K562 (cell line): ENCODE measurements around the gene TCF25. TPM values are rescaled to one million over a fixed set of nuclear protein-coding genes. Genes with fewer than 3 reads are reported as not detected.
A peak's percentile ranks its signal among the peaks of the same experiment; 100 is the strongest.

Experiments
- ATAC-seq: fragments of 200-7000 bp; cut with Tn5 transposase; 3 replicates; pipeline ENCODE4 v1.9.1; 2020; ENCODE audit warnings: moderate library complexity
- BruUV-seq: library from RNA; stranded (reverse); fragments of 400-500 nt; replicated peaks from 2 replicates; lab custom pipeline; 2021; lab: Mats Ljungman, UMichigan
- CTCF ChIA-PET: fragments of 300-600 bp; formaldehyde crosslinking; extraction: SDS; loops from one replicate; lab custom pipeline; 2021; ENCODE audit warnings: low intra/inter-chr PET ratio; lab: Yijun Ruan, JAX
- POLR2A ChIA-PET: fragments of 300-600, 350-650 bp; sonication (Branson Sonifier 250); formaldehyde crosslinking; extraction: SDS; loops from one replicate; lab custom pipeline; 2021; ENCODE audit warnings: antibody characterized with exemption, inconsistent platforms; lab: Yijun Ruan, JAX
- DNase-seq, 4 experiments: peaks; one replicate each; pipeline versions ENCODE4 v3.0.0 to v3.0.0-alpha.2; 2011 to 2018; ENCODE audit warnings: low spot score in 3 of 4, mixed read lengths in 3 of 4; ENCODE audit errors: extremely low read depth in 1 of 4
- FAIRE-seq: peaks from 2 replicates; lab custom pipeline; 2011; peaks lifted over from hg19 to GRCh38; lab: Jason Lieb, UNC
- H2AFZ ChIP-seq: 2 replicates; pipeline ENCODE4 v1.6.0; 2011; ENCODE audit warnings: low read depth, low read length, control low read depth, inconsistent platforms
- H3K27ac ChIP-seq: fragments of 200-600 bp; 3 replicates; pipeline ENCODE4 v1.8.0; 2011; ENCODE audit warnings: low read depth, mild to moderate bottlenecking, control low read depth, inconsistent platforms, low read length, moderate library complexity, mixed read lengths; ENCODE audit errors: extremely low read depth
- H3K27me3 ChIP-seq, 2 experiments: fragments of 300-600 bp in 1 of 2; 2 replicates in 1 of 2; 3 replicates in 1 of 2; pipeline versions ENCODE4 v1.6.0 to v1.8.0; 2011; ENCODE audit warnings: inconsistent platforms in 2 of 2, low read length in 2 of 2, mild to moderate bottlenecking in 1 of 2, mixed read lengths in 1 of 2, moderate library complexity in 1 of 2; ENCODE audit not compliant: control insufficient read depth in 2 of 2, insufficient read depth in 2 of 2
- H3K36me3 ChIP-seq: fragments of 300-600 bp; 3 replicates; pipeline ENCODE4 v1.8.0; 2011; ENCODE audit warnings: mild to moderate bottlenecking, low read length, inconsistent platforms; ENCODE audit not compliant: control insufficient read depth, insufficient read depth
- H3K4me1 ChIP-seq, 2 experiments: fragments of 200-600 bp in 1 of 2; replicated peaks in 1 of 2; 2 replicates in 1 of 2; 3 replicates in 1 of 2; pipeline versions ENCODE4 v1.5.1 to v1.8.0; 2011; ENCODE audit warnings: inconsistent platforms in 2 of 2, low read length in 2 of 2, mild to moderate bottlenecking in 1 of 2, mixed read lengths in 1 of 2, moderate library complexity in 1 of 2; ENCODE audit not compliant: control insufficient read depth in 2 of 2, insufficient read depth in 2 of 2
- H3K4me2 ChIP-seq: 2 replicates; pipeline ENCODE4 v1.6.1; 2011; ENCODE audit warnings: low read length, control low read depth, inconsistent platforms, mixed read lengths; ENCODE audit not compliant: insufficient read depth
- H3K4me3 ChIP-seq: fragments of 200-600 bp; sonication (generic), shearing (Covaris generic); 2 replicates; pipeline ENCODE4 v1.5.1; 2016; ENCODE audit warnings: control low read depth, inconsistent platforms
- H3K79me2 ChIP-seq: fragments of 200-600 bp; 3 replicates; pipeline ENCODE4 v1.8.0; 2011; ENCODE audit warnings: low read length, inconsistent platforms; ENCODE audit not compliant: control insufficient read depth, insufficient read depth
- H3K9ac ChIP-seq, 2 experiments: 2 replicates each; pipeline versions ENCODE4 v1.6.0 to v1.6.1; 2011; ENCODE audit warnings: low read depth in 2 of 2, low read length in 2 of 2, control low read depth in 1 of 2, inconsistent platforms in 1 of 2, mild to moderate bottlenecking in 1 of 2, mixed read lengths in 1 of 2; ENCODE audit not compliant: insufficient read depth in 1 of 2
- H3K9me1 ChIP-seq: one replicate; pipeline ENCODE4 v1.6.0; 2011; ENCODE audit warnings: inconsistent platforms, mild to moderate bottlenecking, low read length, moderate library complexity; ENCODE audit not compliant: control insufficient read depth, insufficient read depth
- H3K9me3 ChIP-seq: replicated peaks from 2 replicates; pipeline ENCODE4 v1.5.1; 2011; ENCODE audit warnings: low read depth, low read length, inconsistent platforms; ENCODE audit not compliant: control insufficient read depth, insufficient read depth
- H4K20me1 ChIP-seq: replicated peaks from 2 replicates; pipeline ENCODE4 v1.6.1; 2011; ENCODE audit warnings: low read length, inconsistent platforms, mixed read lengths; ENCODE audit not compliant: control insufficient read depth, insufficient read depth
- ATF2 ChIP-seq: sonication (generic); formaldehyde crosslinking; IDR thresholded peaks from 2 replicates; pipeline ENCODE4 v1.8.1; 2022; ENCODE audit warnings: missing genetic modification reagents
- HNRNPH1 ChIP-seq: fragments of 200-400 bp; formaldehyde crosslinking; optimal IDR thresholded peaks from 2 replicates; pipeline ENCODE3; 2017; ENCODE audit warnings: low read depth, mild to moderate bottlenecking, low read length, moderate library complexity
- POLR2G ChIP-seq: fragments of 200-400 bp; formaldehyde crosslinking; IDR thresholded peaks from 2 replicates; pipeline ENCODE4 v1.6.1; 2017; ENCODE audit warnings: low read depth, mild to moderate bottlenecking, antibody characterized with exemption, low read length, moderate library complexity
- ZNF431 ChIP-seq: sonication (generic); formaldehyde crosslinking; IDR thresholded peaks from 2 replicates; pipeline ENCODE4 v1.8.0; 2022; ENCODE audit warnings: mild to moderate bottlenecking, missing genetic modification reagents
- WGBS: fragments of 100-300 bp; shearing (Covaris generic); methylation state at CpG from one replicate; pipeline ENCODE4 v1.1.6; 2016; ENCODE audit warnings: low coverage, mixed read lengths; ENCODE audit not compliant: insufficient coverage; ENCODE audit errors: missing lambda C conversion rate; 5-methylcytosine and 5-hydroxymethylcytosine counted together
- in situ Hi-C: fragments of 300-500 bp; cut with MboI; formaldehyde crosslinking; loops from 4 replicates; pipeline ENCODE4 v1.15.0; 2018; ENCODE audit warnings: inconsistent platforms, mixed read lengths
- intact Hi-C: fragments of 100-400 bp; cut with micrococcal nuclease; formaldehyde crosslinking; loops from 2 replicates; pipeline ENCODE4 v1.14.2; 2022
- polyA plus RNA-seq, 8 experiments: library from polyadenylated mRNA; depleted of rRNA in 4 of 8; stranded (reverse) in 5 of 8; unstranded in 3 of 8; fragments of >200 nt; fragmentation: Nextera tagmentation in 2 of 8; fragmentation: Illumina TruSeq in 1 of 8; extraction: Ambion mirVana in 2 of 8; extraction: Trizol in 1 of 8; gene quantifications; 2 replicates each; pipeline versions ENCODE4 v1.2.1 to v1.2.3, GENCODE V29; 2011 to 2014; ENCODE audit warnings: inconsistent platforms in 1 of 8, missing spikeins in 1 of 8
- total RNA-seq, 7 experiments: library from RNA; depleted of rRNA in 6 of 7; stranded (reverse); fragments of >200 nt in 6 of 7; fragmentation: Illumina TruSeq in 2 of 7; extraction: Trizol in 2 of 7; gene quantifications; 2 replicates each; pipeline versions ENCODE4 v1.2.1 to v1.2.3, GENCODE V29; 2011 to 2021; ENCODE audit warnings: low replicate concordance in 1 of 7

The TCF25 gene
- total and polyA plus RNA-seq, 9 of the 15 experiments (the other 6 are each of a cell fraction or from before 2014, with no cell fraction given): 9.0 to 154 (median 83.8) TPM

GRCh38 chr16:89855986-89856385 lies 17.4 kb upstream of the TCF25 start (continued):
- TF ChIP-seq HNRNPH1: no peak
- TF ChIP-seq ZNF431 (CRISPR knock-in tag): no peak

- peak overlapping the region in 1 of 2 experiments; percentile 26; a peak in 2 of 4 replicates for H3K9ac ChIP-seq
- no peak overlapping the region for H3K27ac ChIP-seq
- no peaks in the 10 kb centered on the region for H3K9me1 ChIP-seq
- in situ Hi-C loops: no loop called here
- peaks cover 3 to 44% of the 10 kb centered on the region in 2 experiments for H3K4me1 ChIP-seq
- no peaks in the 10 kb centered on the region for H3K9me3 ChIP-seq
- no peaks in the 10 kb centered on the region for H3K79me2 ChIP-seq
- no peak overlapping the region for H3K4me3 ChIP-seq
- 60% methylated on average over 19 of the region's 25 CpGs for WGBS
- TF ChIP-seq ATF2 (CRISPR knock-in tag) (no peak), POLR2G (0 out of 2 replicates have a peak, but pooled peaks have one; percentile 18)
- TF ChIP-seq, all 486 proteins: peak for 1
- DNase-seq: no peak
- BruUV-seq: no TSS peak
- POLR2A ChIA-PET: interaction anchor here (0.6 to 3.5 kb wide), 3 partner anchors 14 to 152 kb away, joined by 3 to 25 read pairs (median 7); partner anchors contain the start of gene TCF25
- Histone ChIP-seq H3K4me2 (no peak overlapping the region), H3K27me3 (no peaks in the 10 kb centered on the region), H4K20me1 (no peaks in the 10 kb centered on the region), H3K36me3 (no peaks in the 10 kb centered on the region; the same call in 2 of the 3 replicates), H2AFZ (no peak overlapping the region)
- ATAC-seq: no peak
- FAIRE-seq: no peak
- CTCF ChIA-PET: no interaction called here
- intact Hi-C loops: no loop called here
Measured at GRCh38 chr16:89858973-89859614, 14.3 kb upstream of the TCF25 start.
